Heart left ventricle (tissue), 16 donors: ENCODE data around the gene DUS4L. TPM values are rescaled to one million over a fixed set of nuclear protein-coding genes. Genes with fewer than 3 reads are reported as not detected.

Source experiments
- ATAC-seq, 4 donors: fragments of 200-7000 bp; cut with Tn5 transposase; one replicate each; pipeline ENCODE4 v1.9.1; 2020 to 2022; ENCODE audit warnings: moderate library complexity in 4 of 4, mild to moderate bottlenecking in 3 of 4, moderate number of reproducible peaks in 1 of 4
- DNase-seq, 5 donors: peaks; one replicate each; pipeline ENCODE4 v3.0.0-alpha.2; 2020
- H3K27ac ChIP-seq, 12 donors: fragments of 200-600 bp; sonication (generic) in 4 of 12; one replicate each; pipeline versions ENCODE4 v1.5.0 to v1.8.0; 2016 to 2022; ENCODE audit warnings: mild to moderate bottlenecking in 2 of 12
- H3K27me3 ChIP-seq, 9 donors: fragments of 200-600 bp; sonication (generic) in 2 of 9; one replicate each; pipeline versions ENCODE4 v1.5.1 to v1.8.0; 2016 to 2022; ENCODE audit warnings: mild to moderate bottlenecking in 3 of 9
- H3K36me3 ChIP-seq, 9 donors: fragments of 200-600 bp; sonication (generic) in 2 of 9; one replicate each; pipeline versions ENCODE4 v1.5.0 to v1.8.0; 2018 to 2022; ENCODE audit warnings: mild to moderate bottlenecking in 2 of 9
- H3K4me1 ChIP-seq, 12 donors: fragments of 200-600 bp; sonication (generic) in 4 of 12; one replicate each; pipeline versions ENCODE4 v1.5.0 to v1.8.0; 2016 to 2022; ENCODE audit warnings: mild to moderate bottlenecking in 3 of 12
- H3K4me3 ChIP-seq, 12 donors: fragments of 200-600 bp; sonication (generic) in 4 of 12; one replicate each; pipeline versions ENCODE4 v1.5.0 to v1.8.0; 2017 to 2022; ENCODE audit warnings: mild to moderate bottlenecking in 9 of 12, moderate library complexity in 4 of 12
- H3K9me3 ChIP-seq, 12 donors: fragments of 200-600 bp; sonication (generic) in 4 of 12; one replicate each; pipeline versions ENCODE4 v1.5.0 to v1.8.0; 2016 to 2022; ENCODE audit warnings: mild to moderate bottlenecking in 1 of 12
- POLR2A ChIP-seq, 2 donors: fragments of 450-650 bp; IDR thresholded peaks; one replicate each; pipeline ENCODE4 v1.6.1; 2017; ENCODE audit warnings: antibody characterized with exemption in 2 of 2, mild to moderate bottlenecking in 2 of 2, moderate library complexity in 2 of 2
- WGBS, 4 donors: extraction: QIAGEN DNeasy Blood & Tissue Kit in 2 of 4; methylation state at CpG; one replicate each; pipeline versions ENCODE4 v1.1.5 to v1.1.7; 2013 to 2018; 5-methylcytosine and 5-hydroxymethylcytosine counted together
- intact Hi-C, 10 donors: fragments of 100-400 bp; cut with DNase I; formaldehyde crosslinking; loops; one replicate each; pipeline versions ENCODE4 v1.11.1 to v1.14.2; 2022
- polyA plus RNA-seq, 2 donors: library from polyadenylated mRNA; stranded (reverse); fragments of 200-250 nt; gene quantifications; one replicate each; pipeline ENCODE4 v1.2.3, GENCODE V29; 2013
- total RNA-seq, 9 donors: library from RNA; depleted of rRNA in 2 of 9; stranded (reverse); fragments of >200 nt in 2 of 9; fragmentation: NEBNext Ultra II Directional in 3 of 9; extraction: Animal tissue kit (Norgen Biotek cat#: 25700) in 3 of 9; gene quantifications; one replicate each; pipeline versions ENCODE4 v1.1.0 to v1.2.4, GENCODE V29; 2016 to 2023
- TF ChIP-seq, protein P1 (sequence below), 12 donors: fragments of 200-600 bp; sonication (generic) in 4 of 12; IDR thresholded peaks; one replicate each; pipeline versions ENCODE4 v1.5.0 to v1.8.0; 2018 to 2022; ENCODE audit warnings: antibody characterized with exemption in 12 of 12, mild to moderate bottlenecking in 5 of 12
- donor health status: ischemic (EF 13 %, LVEDD 7.1; RV severe dilation, severe dysfunction).
- donor health status: healthy with polysubstance abuse.
- donor health status: DM: no; HTN: yes; CAD: no.
- donor health status: DM: no; HTN: no; CAD: no.
- donor health status: ischemic (EF 25% LVEDD 6.9; RV normal size, moderate dysfunction).
- donor health status: ischemic (EF 25% LVEDD 5.7; RV mildly dilated, moderate dysfunction).
- donor health status: healthy.
- donor health status: DM: yes; HTN: yes; CAD: no.
- donor health status: ischemic (EF 35%, LVEDD 5.7; RV mildly dilated, moderate dysfunction).
- donor health status: nonischemic (EF 11% LVEDD 7.7; RV severe dilation, severe dysfunction).
- donor health status: DM: yes; HTN: yes; CAD: no.
- donor health status: PGD.
- donor health status: ischemic (EF 29% LVEDD 5.4; RV normal size, mild dysfunction).
- donor health status: nonischemic (EF 23%, LVEDD 6.1; RV moderate dilation, normal function).

The DUS4L gene
- total and polyA plus RNA-seq, 11 donors, result 4.5 to 11.7 (median 8.7) TPM

DNA sequence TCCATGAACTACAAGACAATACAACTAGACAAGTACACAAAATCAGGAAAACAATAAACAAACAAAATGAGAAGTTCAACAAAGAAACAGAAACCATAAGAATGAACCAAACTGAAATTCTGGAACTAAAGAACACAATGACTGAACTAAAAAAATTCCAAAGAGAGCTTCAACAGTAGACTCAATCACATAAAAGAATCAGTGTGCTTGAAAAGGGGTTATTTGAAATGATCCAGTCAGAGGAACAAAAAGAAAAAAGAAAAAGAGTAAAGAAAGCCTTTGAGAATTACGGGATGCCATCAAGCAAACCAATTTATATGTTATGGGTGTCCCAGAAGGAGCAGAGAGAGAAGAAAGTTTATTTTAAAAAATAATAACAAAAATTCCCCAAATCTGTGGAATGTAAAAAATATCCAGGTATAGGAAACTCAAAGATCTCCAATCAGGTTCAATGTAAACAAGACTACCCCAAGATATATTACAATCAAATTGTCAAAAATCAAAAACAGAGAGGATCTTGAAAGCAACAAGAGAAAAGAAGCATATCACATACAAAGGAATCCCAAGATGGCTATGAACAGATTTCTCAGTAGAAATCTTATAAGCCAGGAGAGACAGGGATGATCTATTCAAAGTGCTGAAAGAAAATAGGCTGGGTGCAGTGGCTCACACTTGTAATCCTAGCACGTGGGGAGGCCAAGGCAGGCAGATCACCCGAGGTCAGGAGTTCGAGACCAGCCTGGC is 18.8 kb upstream of the DUS4L start:
- ATAC-seq (no peak), DNase-seq (no peak)
- no peak for TF ChIP-seq POLR2A (IDR thresholded peaks at IDR 0.05)
- TF ChIP-seq, protein P1, sequence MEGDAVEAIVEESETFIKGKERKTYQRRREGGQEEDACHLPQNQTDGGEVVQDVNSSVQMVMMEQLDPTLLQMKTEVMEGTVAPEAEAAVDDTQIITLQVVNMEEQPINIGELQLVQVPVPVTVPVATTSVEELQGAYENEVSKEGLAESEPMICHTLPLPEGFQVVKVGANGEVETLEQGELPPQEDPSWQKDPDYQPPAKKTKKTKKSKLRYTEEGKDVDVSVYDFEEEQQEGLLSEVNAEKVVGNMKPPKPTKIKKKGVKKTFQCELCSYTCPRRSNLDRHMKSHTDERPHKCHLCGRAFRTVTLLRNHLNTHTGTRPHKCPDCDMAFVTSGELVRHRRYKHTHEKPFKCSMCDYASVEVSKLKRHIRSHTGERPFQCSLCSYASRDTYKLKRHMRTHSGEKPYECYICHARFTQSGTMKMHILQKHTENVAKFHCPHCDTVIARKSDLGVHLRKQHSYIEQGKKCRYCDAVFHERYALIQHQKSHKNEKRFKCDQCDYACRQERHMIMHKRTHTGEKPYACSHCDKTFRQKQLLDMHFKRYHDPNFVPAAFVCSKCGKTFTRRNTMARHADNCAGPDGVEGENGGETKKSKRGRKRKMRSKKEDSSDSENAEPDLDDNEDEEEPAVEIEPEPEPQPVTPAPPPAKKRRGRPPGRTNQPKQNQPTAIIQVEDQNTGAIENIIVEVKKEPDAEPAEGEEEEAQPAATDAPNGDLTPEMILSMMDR (IDR thresholded peaks at IDR 0.05), result no peak
- Histone ChIP-seq H3K27ac (no peak overlapping the region), H3K27me3 (no peaks in the 10 kb centered on the region), H3K36me3 (peaks cover 0 to 57% (median 48%) of the 10 kb centered on the region in 9 donors), H3K9me3 (peaks cover 0 to 23% (median 11%) of the 10 kb centered on the region in 12 donors), H3K4me3 (no peak overlapping the region), H3K4me1 (no peaks in the 10 kb centered on the region)
- WGBS, 4 donors, result 96 to 100% (median 97%) methylated on average over 4 of the region's 4 CpGs
- intact Hi-C loops, result no loop called here

DNA sequence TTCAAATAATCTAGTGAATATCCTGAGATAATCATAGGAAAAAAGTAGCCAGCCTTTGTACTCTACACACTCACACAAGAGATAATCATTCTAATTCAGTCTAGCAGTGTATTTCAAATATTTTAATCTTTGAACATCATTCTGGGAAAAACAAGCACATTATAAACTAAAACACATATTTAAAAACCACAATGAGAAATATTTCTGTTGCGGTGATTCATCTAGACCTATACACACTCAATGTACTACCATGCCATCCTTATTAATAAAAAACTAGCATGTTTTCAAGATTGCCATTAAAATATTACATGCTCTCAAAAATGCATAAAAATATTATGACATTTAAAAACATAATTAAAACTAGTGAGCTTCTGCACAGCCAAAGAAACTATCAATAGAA is 11.8 kb upstream of the DUS4L start:
- intact Hi-C loops, result loop anchor here in 1 of 10 donors (5.0 kb wide), 1 partner anchor 35 kb away; no protein-coding TSS in a partner anchor
- no peak for ATAC-seq
- peaks cover 0 to 65% (median 55%) of the 10 kb centered on the region in 9 donors for H3K36me3 ChIP-seq
- peaks cover 0 to 7% (median 0%) of the 10 kb centered on the region in 12 donors for H3K4me1 ChIP-seq
- H3K9me3 ChIP-seq, result no peaks in the 10 kb centered on the region
- no peak for DNase-seq
- H3K27me3 ChIP-seq, result no peaks in the 10 kb centered on the region
- H3K4me3 ChIP-seq, result no peak overlapping the region
- H3K27ac ChIP-seq, result no peak overlapping the region
- no peak for TF ChIP-seq POLR2A (IDR thresholded peaks at IDR 0.05)
- TF ChIP-seq, protein P1 (IDR thresholded peaks at IDR 0.05), result no peak
- WGBS, 4 donors, result 97 to 99% (median 98%) methylated on average over 1 of the region's 1 CpG

DNA sequence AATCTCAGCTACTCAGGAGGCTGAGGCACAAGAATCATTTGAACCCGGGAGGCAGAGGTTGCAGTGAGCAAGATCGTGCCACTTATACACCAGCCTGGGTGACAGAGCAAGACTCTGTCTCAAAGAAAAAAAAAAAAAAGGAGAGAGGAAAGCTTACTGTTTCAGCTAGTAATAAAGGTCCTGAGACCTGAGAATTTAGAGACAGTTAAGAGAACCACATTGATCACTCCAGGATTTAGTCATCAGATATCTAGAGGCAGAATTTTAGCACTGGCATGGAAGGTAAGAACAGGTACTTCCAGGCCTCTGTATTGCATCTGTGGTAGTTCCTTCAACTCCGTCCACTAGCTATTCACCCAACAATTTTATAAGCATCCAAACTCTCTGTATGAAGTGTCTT is 7.9 kb upstream of the DUS4L start:
- Histone ChIP-seq H3K27ac (no peak overlapping the region), H3K4me3 (no peak overlapping the region), H3K9me3 (no peaks in the 10 kb centered on the region), H3K27me3 (no peaks in the 10 kb centered on the region), H3K36me3 (peaks cover 0 to 67% (median 56%) of the 10 kb centered on the region in 9 donors), H3K4me1 (peaks cover 0 to 22% (median 14%) of the 10 kb centered on the region in 12 donors)
- DNase-seq, result no peak
- WGBS, 4 donors, result 94 to 99% (median 98%) methylated on average over 3 of the region's 3 CpGs
- intact Hi-C loops, result no loop called here
- no peak for TF ChIP-seq POLR2A (IDR thresholded peaks at IDR 0.05)
- TF ChIP-seq, protein P1 (IDR thresholded peaks at IDR 0.05), result no peak
- no peak for ATAC-seq

DNA sequence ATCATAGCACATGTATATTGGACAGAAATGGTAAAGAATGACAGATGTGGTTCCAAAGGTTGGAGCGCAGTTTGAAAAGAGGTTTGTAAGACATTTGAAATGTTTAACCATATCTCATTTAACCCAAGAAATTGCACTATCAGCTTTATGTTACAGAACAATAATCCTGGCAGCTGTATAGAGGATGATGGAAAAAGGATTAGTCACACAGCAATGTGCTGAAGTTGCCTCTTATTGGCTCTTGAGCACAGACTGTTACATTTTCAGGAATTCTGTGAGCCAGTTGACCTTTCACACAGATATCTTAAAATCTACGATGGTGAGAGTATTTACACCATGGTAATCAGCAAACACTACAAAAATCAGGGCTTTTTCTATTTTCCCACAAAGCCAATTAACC is 3.9 kb upstream of the DUS4L start:
- H3K4me3 ChIP-seq, result no peak overlapping the region
- 58 to 67% (median 60%) methylated on average over 2 of the region's 2 CpGs for WGBS, 4 donors
- H3K9me3 ChIP-seq, result no peaks in the 10 kb centered on the region
- no peaks in the 10 kb centered on the region for H3K27me3 ChIP-seq
- TF ChIP-seq, protein P1 (IDR thresholded peaks at IDR 0.05), result no peak
- TF ChIP-seq POLR2A (IDR thresholded peaks at IDR 0.05), result no peak
- peak overlapping the region in 2 of 12 donors; percentile 26 to 71 for H3K27ac ChIP-seq
- peaks cover 6 to 50% (median 37%) of the 10 kb centered on the region in 12 donors for H3K4me1 ChIP-seq
- ATAC-seq (no peak), DNase-seq (no peak)
- intact Hi-C loops, result loop anchor here in 8 of 10 donors (5.0 to 10.0 kb wide), 9 partner anchors 75 to 355 kb away; partner anchors contain the start of genes CBLL1 (in 1 of the 8) and GPR22 (in 1 of the 8)
- peaks cover 0 to 36% (median 31%) of the 10 kb centered on the region in 9 donors for H3K36me3 ChIP-seq
